Ishikawa (cell line): Measurements from ENCODE around the gene IBTK.

ENCODE experiments used
- CEBPB ChIP-seq: IDR thresholded peaks from 2 replicates; pipeline ENCODE4 v1.6.1; 2012
- CREB1 ChIP-seq: IDR thresholded peaks from 2 replicates; pipeline ENCODE4 v1.6.1; 2012; ENCODE audit warnings: low read depth
- EGR1 ChIP-seq: IDR thresholded peaks from 2 replicates; pipeline ENCODE4 v1.6.1; 2012
- EP300 ChIP-seq: IDR thresholded peaks from 2 replicates; pipeline ENCODE4 v1.6.1; 2012; ENCODE audit warnings: borderline replicate concordance
- FOXM1 ChIP-seq: IDR thresholded peaks from 2 replicates; pipeline ENCODE4 v1.6.1; 2012; ENCODE audit warnings: low read depth, borderline replicate concordance
- NFIC ChIP-seq: IDR thresholded peaks from 2 replicates; pipeline ENCODE4 v1.6.1; 2012
- RAD21 ChIP-seq: IDR thresholded peaks from 2 replicates; pipeline ENCODE4 v1.6.1; 2012; ENCODE audit warnings: low read depth
- TAF1 ChIP-seq: IDR thresholded peaks from 2 replicates; pipeline ENCODE4 v1.6.1; 2012; ENCODE audit warnings: low read depth, mild to moderate bottlenecking
- TCF12 ChIP-seq: IDR thresholded peaks from 2 replicates; pipeline ENCODE4 v1.6.1; 2012; ENCODE audit warnings: low read depth
- TEAD4 ChIP-seq: IDR thresholded peaks from 2 replicates; pipeline ENCODE4 v1.6.1; 2012
- YY1 ChIP-seq: IDR thresholded peaks from 2 replicates; pipeline ENCODE4 v1.6.1; 2012; ENCODE audit warnings: low read depth
- ZBTB7A ChIP-seq: IDR thresholded peaks from 2 replicates; pipeline ENCODE4 v1.6.1; 2012; ENCODE audit warnings: low read depth
- TF ChIP-seq, protein P1 (sequence below): IDR thresholded peaks from 2 replicates; pipeline ENCODE4 v1.6.1; 2012
- TF ChIP-seq, protein P2 (sequence below): IDR thresholded peaks from 2 replicates; pipeline ENCODE4 v1.6.1; 2012
- TF ChIP-seq, protein P3 (sequence below): IDR thresholded peaks from 2 replicates; pipeline ENCODE4 v1.6.1; 2012; ENCODE audit warnings: low read depth, mild to moderate bottlenecking

IBTK gene

DNA sequence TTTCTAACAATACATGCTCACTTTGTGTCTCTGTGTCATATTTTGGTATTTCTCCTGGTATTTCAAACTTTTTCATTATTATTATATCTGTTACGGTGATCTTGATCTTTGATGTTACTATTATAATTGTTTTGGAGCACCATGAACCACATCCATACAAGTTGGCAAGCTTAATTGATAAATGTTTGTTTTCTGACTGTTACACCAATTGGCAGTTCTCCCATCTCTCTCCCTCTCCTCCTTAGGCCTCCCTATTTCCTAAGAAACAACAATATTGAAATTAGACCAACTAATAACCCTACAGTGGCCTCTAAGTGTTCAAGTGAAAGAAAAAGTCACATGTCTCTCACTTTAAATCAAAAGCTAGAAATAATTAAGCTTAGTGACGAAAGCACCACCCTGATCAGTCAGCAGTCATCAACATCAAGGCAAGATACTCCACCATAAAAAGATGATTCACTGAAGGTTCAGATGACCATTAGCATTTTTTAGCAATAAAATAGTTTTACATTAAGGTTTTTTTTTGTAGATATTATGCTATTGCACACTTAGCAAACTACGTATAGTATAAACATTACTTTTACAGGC lies 61.5 kb downstream of the IBTK start:
- TF ChIP-seq ZBTB7A (no peak), TEAD4 (no peak), TCF12 (no peak), CREB1 (no peak), EGR1 (no peak), CEBPB (no peak), FOXM1 (no peak), TAF1 (no peak), YY1 (no peak), RAD21 (no peak), NFIC (no peak), EP300 (no peak)
- TF ChIP-seq, protein P1, sequence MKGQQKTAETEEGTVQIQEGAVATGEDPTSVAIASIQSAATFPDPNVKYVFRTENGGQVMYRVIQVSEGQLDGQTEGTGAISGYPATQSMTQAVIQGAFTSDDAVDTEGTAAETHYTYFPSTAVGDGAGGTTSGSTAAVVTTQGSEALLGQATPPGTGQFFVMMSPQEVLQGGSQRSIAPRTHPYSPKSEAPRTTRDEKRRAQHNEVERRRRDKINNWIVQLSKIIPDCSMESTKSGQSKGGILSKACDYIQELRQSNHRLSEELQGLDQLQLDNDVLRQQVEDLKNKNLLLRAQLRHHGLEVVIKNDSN: no peak
- TF ChIP-seq, protein P2, sequence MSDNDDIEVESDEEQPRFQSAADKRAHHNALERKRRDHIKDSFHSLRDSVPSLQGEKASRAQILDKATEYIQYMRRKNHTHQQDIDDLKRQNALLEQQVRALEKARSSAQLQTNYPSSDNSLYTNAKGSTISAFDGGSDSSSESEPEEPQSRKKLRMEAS: no peak
- TF ChIP-seq, protein P3, sequence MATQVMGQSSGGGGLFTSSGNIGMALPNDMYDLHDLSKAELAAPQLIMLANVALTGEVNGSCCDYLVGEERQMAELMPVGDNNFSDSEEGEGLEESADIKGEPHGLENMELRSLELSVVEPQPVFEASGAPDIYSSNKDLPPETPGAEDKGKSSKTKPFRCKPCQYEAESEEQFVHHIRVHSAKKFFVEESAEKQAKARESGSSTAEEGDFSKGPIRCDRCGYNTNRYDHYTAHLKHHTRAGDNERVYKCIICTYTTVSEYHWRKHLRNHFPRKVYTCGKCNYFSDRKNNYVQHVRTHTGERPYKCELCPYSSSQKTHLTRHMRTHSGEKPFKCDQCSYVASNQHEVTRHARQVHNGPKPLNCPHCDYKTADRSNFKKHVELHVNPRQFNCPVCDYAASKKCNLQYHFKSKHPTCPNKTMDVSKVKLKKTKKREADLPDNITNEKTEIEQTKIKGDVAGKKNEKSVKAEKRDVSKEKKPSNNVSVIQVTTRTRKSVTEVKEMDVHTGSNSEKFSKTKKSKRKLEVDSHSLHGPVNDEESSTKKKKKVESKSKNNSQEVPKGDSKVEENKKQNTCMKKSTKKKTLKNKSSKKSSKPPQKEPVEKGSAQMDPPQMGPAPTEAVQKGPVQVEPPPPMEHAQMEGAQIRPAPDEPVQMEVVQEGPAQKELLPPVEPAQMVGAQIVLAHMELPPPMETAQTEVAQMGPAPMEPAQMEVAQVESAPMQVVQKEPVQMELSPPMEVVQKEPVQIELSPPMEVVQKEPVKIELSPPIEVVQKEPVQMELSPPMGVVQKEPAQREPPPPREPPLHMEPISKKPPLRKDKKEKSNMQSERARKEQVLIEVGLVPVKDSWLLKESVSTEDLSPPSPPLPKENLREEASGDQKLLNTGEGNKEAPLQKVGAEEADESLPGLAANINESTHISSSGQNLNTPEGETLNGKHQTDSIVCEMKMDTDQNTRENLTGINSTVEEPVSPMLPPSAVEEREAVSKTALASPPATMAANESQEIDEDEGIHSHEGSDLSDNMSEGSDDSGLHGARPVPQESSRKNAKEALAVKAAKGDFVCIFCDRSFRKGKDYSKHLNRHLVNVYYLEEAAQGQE: no peak

DNA sequence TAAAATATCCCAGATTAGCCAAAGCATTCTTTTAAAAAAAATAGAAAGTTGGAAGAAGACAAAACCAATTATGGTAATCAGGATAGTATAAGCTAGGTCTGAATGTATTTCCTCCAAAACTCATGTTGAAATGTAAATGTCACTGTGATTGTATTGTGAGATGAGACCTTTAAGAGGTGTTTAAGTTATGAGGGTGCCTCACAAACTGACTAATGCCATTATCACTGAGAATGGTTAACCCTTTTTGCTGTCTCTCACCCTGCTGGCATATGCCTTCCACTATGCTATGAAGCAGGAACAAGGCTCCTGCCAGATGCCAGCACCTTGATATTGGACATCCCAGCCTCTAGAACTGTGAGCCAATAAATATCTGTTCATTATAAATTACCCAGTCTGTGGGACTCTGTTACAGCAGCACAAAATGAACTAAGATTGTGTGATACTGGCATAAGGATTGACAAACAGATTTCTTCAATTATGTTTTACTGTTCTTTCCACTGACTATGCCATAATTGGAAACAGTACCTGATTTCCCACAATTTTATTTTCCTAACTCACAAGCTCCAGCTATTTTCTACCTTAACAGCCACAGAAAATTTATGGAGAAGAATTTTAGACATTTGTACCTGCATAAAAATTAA lies 63.8 kb downstream of the IBTK start:
- TF ChIP-seq ZBTB7A (no peak), NFIC (no peak), EP300 (no peak), CEBPB (no peak), TEAD4 (no peak), TAF1 (no peak), CREB1 (no peak), EGR1 (no peak)
- TF ChIP-seq, protein P2: no peak
- TF ChIP-seq, protein P3: no peak

DNA sequence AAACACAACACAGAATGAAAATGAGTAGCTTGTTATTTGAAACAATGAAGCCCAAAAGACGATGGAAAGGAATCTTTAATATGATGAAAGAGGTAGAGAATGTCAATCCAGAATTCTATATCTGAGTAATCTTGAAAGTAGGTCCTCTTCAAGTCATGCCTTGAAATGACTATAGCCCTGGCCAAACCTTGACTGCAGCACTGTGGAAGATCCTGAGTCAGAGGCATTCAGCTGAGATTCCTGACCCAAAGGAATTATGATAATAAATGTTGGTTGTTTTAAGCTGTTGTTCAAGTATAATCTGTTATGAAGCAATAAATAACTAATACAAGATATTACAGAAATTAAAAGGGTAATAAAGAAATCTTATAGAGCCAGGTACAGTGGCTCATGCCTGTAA lies 64.8 kb downstream of the IBTK start:
- no peak for TF ChIP-seq EP300
- TF ChIP-seq, protein P2: no peak

DNA sequence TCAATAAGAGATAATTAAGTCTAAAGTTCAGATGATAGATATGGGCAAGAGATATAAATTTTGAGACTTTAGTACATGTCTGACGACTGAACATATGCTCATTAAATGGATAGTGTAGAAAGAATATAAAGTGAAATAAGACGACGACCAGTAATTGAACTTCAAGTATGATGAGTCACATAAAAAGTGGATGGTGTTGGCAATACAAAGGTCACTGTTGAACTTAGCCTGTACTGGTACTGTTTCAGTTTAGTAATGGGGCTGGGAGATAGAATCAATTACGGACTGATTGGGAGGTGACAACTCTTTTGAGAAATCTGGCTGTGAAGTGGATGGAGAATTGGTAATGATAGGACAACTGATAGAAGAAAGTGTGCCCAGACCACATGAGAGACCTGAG lies 68.1 kb downstream of the IBTK start:
- TF ChIP-seq, protein P3: no peak
- TF ChIP-seq RAD21: no peak
- TF ChIP-seq NFIC: no peak
- no peak for TF ChIP-seq YY1
- TF ChIP-seq TEAD4: no peak
- TF ChIP-seq CREB1: no peak

DNA sequence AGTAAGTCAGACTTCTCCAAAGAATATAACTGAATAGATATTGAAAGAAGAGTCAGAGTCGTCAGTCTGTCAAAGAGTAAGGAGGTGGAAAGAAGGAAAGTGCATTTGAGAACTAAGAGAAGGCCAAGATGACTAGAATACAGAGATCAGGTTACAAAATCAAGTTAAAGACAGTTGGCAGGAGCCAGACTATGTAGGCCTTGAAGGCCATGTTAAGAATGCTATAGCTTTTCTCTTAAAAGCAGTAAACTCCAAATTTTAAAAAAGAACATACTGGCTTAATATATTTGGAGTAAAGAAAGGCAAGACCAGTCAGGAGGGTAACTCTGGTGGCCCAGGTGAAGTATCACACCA lies 68.8 kb downstream of the IBTK start:
- TF ChIP-seq TEAD4: no peak
- TF ChIP-seq EP300: no peak
- TF ChIP-seq FOXM1: no peak
- no peak for TF ChIP-seq RAD21
- no peak for TF ChIP-seq TCF12
- no peak for TF ChIP-seq ZBTB7A
- TF ChIP-seq, protein P3: no peak
- TF ChIP-seq EGR1: no peak
- TF ChIP-seq CREB1: no peak
- no peak for TF ChIP-seq CEBPB
- no peak for TF ChIP-seq YY1
- TF ChIP-seq TAF1: no peak
- TF ChIP-seq, protein P1: no peak
- no peak for TF ChIP-seq NFIC
- TF ChIP-seq, protein P2: no peak
